ENCODE results near the gene MIOX. TPM values are rescaled to one million over a fixed set of nuclear protein-coding genes. Genes with fewer than 3 reads are reported as not detected.

MIOX gene
- total and polyA plus RNA-seq, 2 of the 13 experiments (the other 11 are each of a cell fraction or from before 2014, with no cell fraction given), result 1.5 to 2.9 TPM

DNA sequence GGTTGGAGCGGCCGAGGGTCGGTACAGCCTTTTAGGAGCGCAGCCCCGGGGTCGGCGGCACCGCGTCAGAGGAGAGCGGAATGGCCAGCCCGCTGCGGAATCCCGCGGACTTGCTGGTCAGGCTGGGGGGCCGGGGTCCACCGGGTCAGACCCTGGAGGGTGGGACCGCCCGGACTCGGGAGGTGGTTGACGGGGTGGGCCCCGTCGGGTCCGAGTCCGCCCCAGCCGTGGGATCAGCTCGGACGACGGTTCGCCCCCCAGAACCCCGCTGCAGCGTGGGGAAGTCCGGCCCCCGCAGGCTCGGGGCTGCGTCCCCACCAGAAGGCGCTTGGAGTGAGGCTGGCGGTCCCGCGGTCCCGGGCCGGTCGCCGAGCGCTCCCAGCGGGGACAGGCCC, 5.6 kb upstream of the MIOX start (continued):
- no peak for TF ChIP-seq BRCA1 (CRISPR knock-in tag; IDR thresholded peaks at IDR 0.05)
- 0 out of 2 replicates have a peak, but pooled peaks have one; percentile 52 for TF ChIP-seq ZNF547 (CRISPR knock-in tag; IDR thresholded peaks at IDR 0.05)
- no peak for TF ChIP-seq NR2F1 (CRISPR knock-in tag; IDR thresholded peaks at IDR 0.05)
- TF ChIP-seq TMF1 (CRISPR knock-in tag; IDR thresholded peaks at IDR 0.05; ENCODE audit: low read depth), result 0 out of 2 replicates have a peak, but pooled peaks have one; percentile 9
- no peak for TF ChIP-seq MEF2D (CRISPR knock-in tag; IDR thresholded peaks at IDR 0.05)
- no peak for TF ChIP-seq ZNF703 (CRISPR knock-in tag; IDR thresholded peaks at IDR 0.05; ENCODE audit: borderline replicate concordance)
- TF ChIP-seq ZNF253 (CRISPR knock-in tag; IDR thresholded peaks at IDR 0.05; ENCODE audit: borderline replicate concordance), result no peak
- TF ChIP-seq BCL3 (CRISPR knock-in tag; IDR thresholded peaks at IDR 0.05), result no peak
- no peak for TF ChIP-seq ZFAT (CRISPR knock-in tag; conservative IDR thresholded peaks at IDR 0.05)
- TF ChIP-seq ADNP (CRISPR knock-in tag; IDR thresholded peaks at IDR 0.05), result no peak
- TF ChIP-seq SNAPC2 (CRISPR knock-in tag; IDR thresholded peaks at IDR 0.05), result 0 out of 2 replicates have a peak, but pooled peaks have one; percentile 26
- TF ChIP-seq ZNF670 (CRISPR knock-in tag; IDR thresholded peaks at IDR 0.05; ENCODE audit: borderline replicate concordance), result no peak
- TF ChIP-seq FIP1L1 (IDR thresholded peaks at IDR 0.05; ENCODE audit: borderline replicate concordance, insufficient read depth, low read depth, low read length), result no peak
- TF ChIP-seq ZNF800 (CRISPR knock-in tag; IDR thresholded peaks at IDR 0.05), result no peak
- TF ChIP-seq, protein P1, sequence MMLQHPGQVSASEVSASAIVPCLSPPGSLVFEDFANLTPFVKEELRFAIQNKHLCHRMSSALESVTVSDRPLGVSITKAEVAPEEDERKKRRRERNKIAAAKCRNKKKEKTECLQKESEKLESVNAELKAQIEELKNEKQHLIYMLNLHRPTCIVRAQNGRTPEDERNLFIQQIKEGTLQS (CRISPR knock-in tag; IDR thresholded peaks at IDR 0.05), result no peak
- no peak for TF ChIP-seq POLR2AphosphoS2 (IDR thresholded peaks at IDR 0.05; ENCODE audit: low read depth, low read length)
- no peak for TF ChIP-seq BCLAF1 (IDR thresholded peaks at IDR 0.05)
- TF ChIP-seq ZNF263 (CRISPR knock-in tag; IDR thresholded peaks at IDR 0.05), result no peak
- no peak for TF ChIP-seq SP140L (CRISPR knock-in tag; IDR thresholded peaks at IDR 0.05; ENCODE audit: borderline replicate concordance)
- no peak for TF ChIP-seq PAXIP1 (CRISPR knock-in tag; conservative IDR thresholded peaks at IDR 0.05)
- no peak for TF ChIP-seq BORCS8-MEF2B (CRISPR knock-in tag; IDR thresholded peaks at IDR 0.05)
